HCT116 (cell line): Measurements from ENCODE around the gene NSD2. TPM values are rescaled to one million over a fixed set of nuclear protein-coding genes. Genes with fewer than 3 reads are reported as not detected.

Experiments
- ATAC-seq: fragments of 200-7000 bp; cut with Tn5 transposase; 2 replicates; pipeline ENCODE4 v1.9.1; 2020; ENCODE audit warnings: mild to moderate bottlenecking, moderate library complexity
- BruUV-seq: library from RNA; stranded (reverse); fragments of 400-500 nt; replicated peaks from 2 replicates; lab custom pipeline; 2021; lab: Mats Ljungman, UMichigan
- CTCF ChIA-PET: fragments of 300-600 bp; sonication (Branson Sonifier 250); formaldehyde crosslinking; loops from one replicate; lab custom pipeline; 2021; ENCODE audit warnings: antibody characterized with exemption; lab: Charles Lee
- POLR2A ChIA-PET: fragments of 300-600, 350-600 bp; sonication (Branson Sonifier 250); formaldehyde crosslinking; loops from one replicate; lab custom pipeline; 2021; ENCODE audit warnings: antibody characterized with exemption; lab: Charles Lee
- RAD21 ChIA-PET, 2 experiments: fragments of 300-600 bp; sonication (Branson Sonifier 250); formaldehyde crosslinking; loops; one replicate each; lab custom pipeline; 2023; ENCODE audit warnings: low total read pairs in 2 of 2; ENCODE audit not compliant: uncharacterized antibody in 2 of 2, unreplicated experiment in 2 of 2, low non-redundant PET in 1 of 2; lab: Charles Lee
- DNase-seq: peaks from one replicate; pipeline ENCODE4 v3.0.0-alpha.2; 2010; ENCODE audit warnings: low read depth, low spot score
- H2AFZ ChIP-seq: fragments of 200-600 bp; shearing (Covaris generic), sonication (generic); 2 replicates; pipeline ENCODE4 v1.6.1; 2017; ENCODE audit warnings: low read depth, mixed run types, mixed read lengths, antibody characterized with exemption, low read length; ENCODE audit not compliant: poor library complexity, severe bottlenecking
- H3K27ac ChIP-seq: 2 replicates; pipeline ENCODE4 v1.5.1; 2012; ENCODE audit warnings: low read depth, low read length
- H3K27me3 ChIP-seq: fragments of 200-600 bp; sonication (generic); 2 replicates; pipeline ENCODE4 v1.6.1; 2016; ENCODE audit warnings: mixed run types, low read length, mixed read lengths; ENCODE audit not compliant: insufficient read depth
- H3K36me3 ChIP-seq, 2 experiments: fragments of 200-500 bp in 1 of 2; fragments of 200-600 bp in 1 of 2; sonication (Bioruptor generic) in 1 of 2; sonication (generic) in 1 of 2; 2 replicates each; pipeline versions ENCODE4 v1.5.1 to v1.6.1; 2014 to 2016; ENCODE audit warnings: low read length in 2 of 2, inconsistent platforms in 1 of 2, mixed read lengths in 1 of 2, mixed run types in 1 of 2; ENCODE audit not compliant: insufficient read depth in 2 of 2, control insufficient read depth in 1 of 2
- H3K4me1 ChIP-seq, 2 experiments: fragments of 200-600 bp in 1 of 2; sonication (generic) in 1 of 2; 2 replicates each; pipeline versions ENCODE4 v1.5.1 to v1.6.1; 2012 to 2017; ENCODE audit warnings: low read length in 2 of 2, inconsistent platforms in 1 of 2, mild to moderate bottlenecking in 1 of 2, mixed read lengths in 1 of 2, mixed run types in 1 of 2, moderate library complexity in 1 of 2; ENCODE audit not compliant: insufficient read depth in 2 of 2, control insufficient read depth in 1 of 2
- H3K4me2 ChIP-seq: fragments of 200-600 bp; sonication (generic); 2 replicates; pipeline ENCODE4 v1.6.1; 2017; ENCODE audit warnings: mixed run types, low read length, mixed read lengths
- H3K4me3 ChIP-seq, 2 experiments: fragments of 200-600 bp in 1 of 2; sonication (generic) in 1 of 2; replicated peaks in 1 of 2; 2 replicates each; pipeline ENCODE4 v1.5.1; 2011 to 2016; ENCODE audit warnings: low read length in 2 of 2, control low read depth in 1 of 2, low read depth in 1 of 2, mild to moderate bottlenecking in 1 of 2, mixed read lengths in 1 of 2, mixed run types in 1 of 2
- H3K79me2 ChIP-seq: fragments of 200-600 bp; sonication (generic); 2 replicates; pipeline ENCODE4 v1.6.1; 2017; ENCODE audit warnings: mild to moderate bottlenecking, mixed run types, low read length, moderate library complexity, mixed read lengths; ENCODE audit not compliant: insufficient read depth
- H3K9ac ChIP-seq: fragments of 200-600 bp; sonication (generic); 2 replicates; pipeline ENCODE4 v1.6.1; 2016; ENCODE audit warnings: low read length, mixed read lengths
- H3K9me2 ChIP-seq: fragments of 200-600 bp; sonication (generic), shearing (Covaris generic); 2 replicates; pipeline ENCODE4 v1.6.1; 2017; ENCODE audit warnings: mixed run types, mild to moderate bottlenecking, moderate library complexity; ENCODE audit not compliant: insufficient read depth
- H3K9me3 ChIP-seq, 2 experiments: fragments of 200-500 bp in 1 of 2; fragments of 200-600 bp in 1 of 2; sonication (Bioruptor generic) in 1 of 2; sonication (generic) in 1 of 2; 2 replicates each; pipeline ENCODE4 v1.6.1; 2014 to 2017; ENCODE audit warnings: low read length in 2 of 2, mixed read lengths in 2 of 2, inconsistent platforms in 1 of 2, low read depth in 1 of 2, mild to moderate bottlenecking in 1 of 2, mixed run types in 1 of 2, moderate library complexity in 1 of 2; ENCODE audit not compliant: control insufficient read depth in 1 of 2, insufficient read depth in 1 of 2
- H4K20me1 ChIP-seq: fragments of 200-600 bp; sonication (generic), shearing (Covaris generic); 2 replicates; pipeline ENCODE4 v1.6.1; 2017; ENCODE audit warnings: mixed run types, mild to moderate bottlenecking, moderate library complexity; ENCODE audit not compliant: insufficient read depth
- FOSL1 ChIP-seq: IDR thresholded peaks from 2 replicates; pipeline ENCODE4 v1.6.1; 2012; ENCODE audit warnings: low read depth
- JUND ChIP-seq: IDR thresholded peaks from 2 replicates; pipeline ENCODE4 v1.6.1; 2012
- TCF7L2 ChIP-seq: IDR thresholded peaks from 2 replicates; pipeline ENCODE4 v1.7.0; 2011; ENCODE audit warnings: borderline replicate concordance, inconsistent platforms; ENCODE audit not compliant: insufficient read depth, insufficient read length; ENCODE audit errors: extremely low read depth
- ZNF274 ChIP-seq: fragments of 200-500 bp; sonication (Bioruptor generic); IDR thresholded peaks from 2 replicates; pipeline ENCODE4 v1.6.1; 2014; ENCODE audit warnings: mild to moderate bottlenecking, low read depth, low read length, inconsistent platforms
- intact Hi-C: fragments of 100-400 bp; cut with micrococcal nuclease; formaldehyde crosslinking; loops from 2 replicates; pipeline ENCODE4 v1.10.0; 2022
- total RNA-seq: library from RNA; stranded (reverse); gene quantifications from one replicate; pipeline ENCODE4 v1.2.1, GENCODE V29; 2021; ENCODE audit not compliant: unreplicated experiment
- TF ChIP-seq, protein P1 (sequence below): IDR thresholded peaks from 2 replicates; pipeline ENCODE4 v1.6.1; 2012
- TF ChIP-seq, protein P2 (sequence below): IDR thresholded peaks from 2 replicates; pipeline ENCODE4 v1.6.1; 2012
- TF ChIP-seq, protein P3 (sequence below): IDR thresholded peaks from 2 replicates; pipeline ENCODE4 v1.6.1; 2011; ENCODE audit warnings: mild to moderate bottlenecking, low read length, moderate library complexity; ENCODE audit not compliant: insufficient replicate concordance; ENCODE audit errors: extremely low read depth

The NSD2 gene
- total RNA-seq, 1 experiment from 2014 or later, result 145 TPM

DNA sequence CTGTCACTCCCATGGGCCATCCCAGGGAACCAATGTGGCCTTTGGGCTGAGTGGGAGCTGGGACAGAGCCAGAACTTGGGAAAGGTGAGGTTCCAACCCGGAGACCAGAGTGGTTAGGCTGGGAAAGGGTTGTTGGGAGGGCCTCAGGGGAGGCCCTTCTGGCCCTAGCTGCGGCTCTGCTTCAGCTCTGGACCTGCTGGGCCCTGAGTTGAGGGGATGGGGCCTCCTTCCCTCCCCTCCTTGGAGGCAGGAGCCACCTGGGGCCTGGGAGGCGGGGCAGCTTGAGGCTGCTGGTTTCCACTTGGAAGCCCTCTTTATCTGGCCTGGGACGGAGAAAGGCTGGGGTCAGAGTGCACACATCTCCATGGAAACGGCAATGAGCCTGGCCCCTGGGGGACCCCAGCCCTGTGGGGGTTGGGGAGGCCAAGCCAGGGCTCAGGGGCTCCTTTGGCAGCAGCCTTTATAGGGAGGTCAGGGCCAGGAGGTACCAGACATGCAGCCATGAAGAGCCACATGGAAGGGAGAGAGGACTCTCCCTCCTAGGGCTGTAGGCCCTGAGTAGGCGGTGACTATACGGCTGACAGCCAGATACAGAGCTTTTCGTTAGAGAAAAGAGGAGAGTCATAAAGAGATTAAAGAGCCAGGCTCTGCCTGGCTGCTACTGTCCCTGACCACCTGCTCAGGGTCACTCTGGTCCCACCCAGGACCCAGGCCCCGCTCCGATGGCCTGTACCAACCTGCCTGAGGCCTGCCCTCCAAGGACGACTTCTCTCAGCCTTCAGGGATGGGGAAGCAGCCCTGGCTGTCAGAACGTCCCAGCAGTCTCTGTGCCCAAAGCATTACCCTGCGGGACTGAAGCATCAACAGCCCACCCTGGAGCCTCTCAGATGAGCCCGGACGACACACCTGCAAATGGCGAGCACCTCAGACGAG is 6.9 kb upstream of the NSD2 start:
- Histone ChIP-seq H2AFZ (no peak overlapping the region), H3K27ac (no peak overlapping the region), H3K36me3 (no peaks in the 10 kb centered on the region), H3K9me2 (no peaks in the 10 kb centered on the region), H3K27me3 (no peaks in the 10 kb centered on the region), H3K4me1 (peaks cover 9 to 16% of the 10 kb centered on the region in 2 experiments; a peak in 3 of 4 replicates), H3K9ac (no peak overlapping the region), H3K9me3 (no peaks in the 10 kb centered on the region), H3K4me2 (no peak overlapping the region), H4K20me1 (no peaks in the 10 kb centered on the region), H3K4me3 (no peak overlapping the region), H3K79me2 (no peaks in the 10 kb centered on the region)
- ATAC-seq (no peak), DNase-seq (no peak)
- CTCF ChIA-PET, result no interaction called here
- RAD21 ChIA-PET, result no interaction called here
- POLR2A ChIA-PET, result no interaction called here
- intact Hi-C loops, result no loop called here
- BruUV-seq, result no TSS peak
- TF ChIP-seq, protein P1, sequence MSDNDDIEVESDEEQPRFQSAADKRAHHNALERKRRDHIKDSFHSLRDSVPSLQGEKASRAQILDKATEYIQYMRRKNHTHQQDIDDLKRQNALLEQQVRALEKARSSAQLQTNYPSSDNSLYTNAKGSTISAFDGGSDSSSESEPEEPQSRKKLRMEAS, result no peak
- TF ChIP-seq TCF7L2, result no peak

DNA sequence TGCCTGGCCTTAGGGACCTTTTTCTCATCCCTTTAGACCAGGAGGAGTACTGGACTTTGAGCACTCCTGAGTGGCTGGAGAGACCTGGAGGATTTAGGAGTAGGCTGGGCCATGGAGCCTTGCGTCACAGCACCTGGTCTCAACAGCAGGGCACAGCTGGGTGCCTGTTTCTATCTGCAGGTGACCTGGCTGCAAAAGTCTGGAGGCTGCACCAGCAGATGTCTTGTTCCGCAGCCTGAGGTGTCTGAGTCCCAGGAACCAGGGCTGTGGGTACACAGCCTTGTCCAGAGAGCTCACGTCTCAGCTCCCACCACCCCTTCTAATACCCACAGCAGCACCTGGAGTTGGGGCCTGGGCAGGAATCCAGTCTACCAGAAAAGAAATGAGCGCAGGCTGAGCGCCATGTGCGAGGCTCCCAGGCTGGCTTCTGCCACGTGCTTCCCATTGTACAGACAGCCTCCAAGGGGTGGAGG is 5.0 kb upstream of the NSD2 start:
- H3K9me3 ChIP-seq, result no peaks in the 10 kb centered on the region
- H3K4me3 ChIP-seq, result no peak overlapping the region
- ChIA-PET POLR2A (no interaction called here), CTCF (no interaction called here), RAD21 (no interaction called here)
- H3K9me2 ChIP-seq, result no peaks in the 10 kb centered on the region
- intact Hi-C loops, result no loop called here
- no TSS peak for BruUV-seq
- H3K9ac ChIP-seq, result no peak overlapping the region
- no peaks in the 10 kb centered on the region for H3K27me3 ChIP-seq
- H3K79me2 ChIP-seq, result no peaks in the 10 kb centered on the region
- DNase-seq (no peak), ATAC-seq (no peak)
- peaks cover 14 to 30% of the 10 kb centered on the region in 2 experiments for H3K4me1 ChIP-seq
- no peak overlapping the region for H2AFZ ChIP-seq
- TF ChIP-seq, protein P1, result no peak
- TF ChIP-seq JUND (no peak), ZNF274 (no peak), FOSL1 (no peak), TCF7L2 (no peak)
- TF ChIP-seq, protein P2, sequence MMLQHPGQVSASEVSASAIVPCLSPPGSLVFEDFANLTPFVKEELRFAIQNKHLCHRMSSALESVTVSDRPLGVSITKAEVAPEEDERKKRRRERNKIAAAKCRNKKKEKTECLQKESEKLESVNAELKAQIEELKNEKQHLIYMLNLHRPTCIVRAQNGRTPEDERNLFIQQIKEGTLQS, result no peak
- TF ChIP-seq, protein P3, sequence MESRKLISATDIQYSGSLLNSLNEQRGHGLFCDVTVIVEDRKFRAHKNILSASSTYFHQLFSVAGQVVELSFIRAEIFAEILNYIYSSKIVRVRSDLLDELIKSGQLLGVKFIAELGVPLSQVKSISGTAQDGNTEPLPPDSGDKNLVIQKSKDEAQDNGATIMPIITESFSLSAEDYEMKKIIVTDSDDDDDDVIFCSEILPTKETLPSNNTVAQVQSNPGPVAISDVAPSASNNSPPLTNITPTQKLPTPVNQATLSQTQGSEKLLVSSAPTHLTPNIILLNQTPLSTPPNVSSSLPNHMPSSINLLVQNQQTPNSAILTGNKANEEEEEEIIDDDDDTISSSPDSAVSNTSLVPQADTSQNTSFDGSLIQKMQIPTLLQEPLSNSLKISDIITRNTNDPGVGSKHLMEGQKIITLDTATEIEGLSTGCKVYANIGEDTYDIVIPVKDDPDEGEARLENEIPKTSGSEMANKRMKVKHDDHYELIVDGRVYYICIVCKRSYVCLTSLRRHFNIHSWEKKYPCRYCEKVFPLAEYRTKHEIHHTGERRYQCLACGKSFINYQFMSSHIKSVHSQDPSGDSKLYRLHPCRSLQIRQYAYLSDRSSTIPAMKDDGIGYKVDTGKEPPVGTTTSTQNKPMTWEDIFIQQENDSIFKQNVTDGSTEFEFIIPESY, result no peak
- H3K27ac ChIP-seq, result no peak overlapping the region
- no peak overlapping the region for H3K4me2 ChIP-seq
- no peaks in the 10 kb centered on the region for H4K20me1 ChIP-seq
- H3K36me3 ChIP-seq, result no peaks in the 10 kb centered on the region
